GM20431 (cell line): ENCODE data around the gene SGO2.
"Not testable (repeated sequence)": the region's sequence is repeated elsewhere in the genome, so short reads cannot be mapped to it uniquely, and the experiment has no call there.

Source experiments
- in situ Hi-C: fragments of 300-500 bp; cut with MseI, MboI; formaldehyde crosslinking; loops from one replicate; pipeline ENCODE4 v1.15.0; 2020; ENCODE audit warnings: low sequenced_read_pairs; ENCODE audit not compliant: unreplicated experiment

The SGO2 gene

GRCh38 chr2:200590090-200590489, 64.1 kb downstream of the SGO2 start:
- in situ Hi-C loops, result no loop called here

- in situ Hi-C loops, result no loop called here
These were observed 65.3 kb downstream of the SGO2 start for GRCh38 chr2:200591308-200591707.

GRCh38 chr2:200592406-200593075, 66.5 kb downstream of the SGO2 start:
- in situ Hi-C loops, result no loop called here

GRCh38 chr2:200593905-200594304, 67.9 kb downstream of the SGO2 start:
- in situ Hi-C loops, result no loop called here

DNA sequence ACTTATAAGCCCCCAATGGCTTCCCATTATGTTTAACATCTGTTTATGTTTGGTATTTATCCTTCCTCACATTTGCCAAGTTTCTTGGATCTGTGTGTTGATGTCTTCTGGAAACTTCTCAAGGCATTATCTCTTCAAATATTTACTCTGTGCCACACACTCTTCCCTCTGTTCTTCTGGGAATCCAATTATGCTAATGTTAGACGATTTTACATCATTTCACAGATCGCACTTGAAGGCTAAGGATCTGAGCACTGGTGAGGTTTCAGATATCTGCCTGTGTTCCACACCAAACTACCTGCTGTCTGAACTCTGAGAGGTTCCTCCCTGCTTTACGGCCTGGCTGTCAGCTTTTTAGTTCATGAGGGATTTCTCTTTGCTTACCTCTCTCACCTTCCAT, 69.9 kb downstream of the SGO2 start:
- in situ Hi-C loops, result no loop called here

DNA sequence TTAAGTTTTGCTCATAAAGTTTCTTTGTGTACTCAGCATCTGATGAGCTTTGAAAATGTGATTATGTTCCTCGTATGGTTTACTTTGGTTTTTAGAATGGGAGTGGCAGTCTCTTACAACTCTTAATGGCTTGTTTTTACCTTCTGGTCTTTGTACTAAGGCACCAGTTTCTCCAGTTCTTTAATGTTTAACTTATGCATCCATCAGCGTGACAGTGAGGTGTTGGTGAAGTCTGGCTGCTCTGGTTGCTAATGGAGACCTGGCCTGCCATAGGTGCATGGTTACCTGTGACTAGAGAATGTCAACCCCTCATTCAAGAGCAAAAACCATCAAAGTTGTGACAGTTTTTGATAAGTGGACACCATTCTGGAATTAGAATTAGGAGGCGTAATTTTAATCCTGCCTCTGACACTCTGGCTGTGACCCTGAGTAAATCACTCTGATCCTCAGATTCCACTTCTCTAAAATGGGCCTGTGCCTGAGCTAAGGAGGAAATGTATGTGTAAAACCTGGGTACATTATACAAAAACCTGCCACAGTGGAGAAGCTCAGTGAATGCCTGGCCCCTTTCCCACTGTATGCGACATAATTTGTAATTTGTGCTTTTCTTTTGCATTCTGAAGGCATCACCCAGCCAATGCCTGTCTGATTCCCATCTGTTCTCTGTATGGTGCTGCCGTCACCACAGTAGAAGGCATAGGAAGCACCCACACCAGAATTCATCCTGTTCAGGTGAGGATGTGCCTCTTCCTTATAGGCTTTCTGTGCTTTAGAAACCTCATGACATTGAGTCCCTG, 71.0 kb downstream of the SGO2 start:
- in situ Hi-C loops, result no loop called here

GRCh38 chr2:200599206-200599605, 73.2 kb downstream of the SGO2 start:
- in situ Hi-C loops, result no loop called here

DNA sequence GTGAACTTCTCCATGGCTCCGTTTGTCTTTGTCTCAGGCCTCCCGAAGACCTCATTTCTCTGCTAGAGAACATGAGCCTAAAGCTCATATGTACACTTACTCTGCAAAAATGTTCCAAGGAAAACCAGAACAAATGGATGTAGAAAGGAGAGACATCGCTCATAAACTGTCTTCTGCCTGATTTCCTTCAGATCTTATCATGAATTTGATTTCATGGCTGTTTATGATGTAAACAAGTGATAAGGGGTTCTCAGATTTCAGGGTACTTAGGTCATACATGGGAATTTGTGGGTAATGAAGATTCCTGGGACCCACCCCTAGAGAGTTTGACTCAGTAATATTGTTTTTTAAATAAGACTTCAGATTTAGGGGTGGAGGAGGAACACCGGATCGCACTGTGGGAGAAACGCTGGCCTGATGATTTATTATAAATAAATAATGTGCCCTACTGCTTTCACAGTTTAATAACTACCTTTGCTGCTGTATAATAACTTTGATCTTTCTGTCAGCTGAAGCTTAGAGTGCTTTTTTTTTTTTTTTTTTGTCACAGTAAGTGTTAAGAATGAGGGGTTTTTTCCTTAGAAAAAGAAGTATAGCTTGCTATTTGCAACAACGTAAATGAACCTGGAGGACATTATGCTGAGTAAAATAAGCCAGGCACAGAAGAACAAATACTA, 74.7 kb downstream of the SGO2 start:
- in situ Hi-C loops, result no loop called here

DNA sequence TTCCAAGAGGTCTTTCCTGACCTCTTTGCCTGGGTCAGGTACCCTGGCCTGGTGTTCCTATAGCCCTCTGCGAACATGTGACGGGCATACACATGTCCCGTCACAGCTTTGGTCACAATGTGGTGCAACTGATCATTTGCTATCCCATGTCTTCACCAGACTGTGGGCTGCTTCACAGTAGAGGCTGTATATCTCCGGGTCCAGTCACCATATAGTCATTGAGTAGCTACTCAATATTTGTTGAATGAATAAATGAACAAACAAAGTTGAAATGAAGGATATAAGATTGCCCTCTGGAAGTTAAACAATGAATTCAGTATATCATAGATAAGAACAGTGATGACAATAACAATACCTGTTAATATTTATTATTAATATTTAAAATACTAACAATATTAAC, 76.6 kb downstream of the SGO2 start:
- in situ Hi-C loops, result no loop called here

DNA sequence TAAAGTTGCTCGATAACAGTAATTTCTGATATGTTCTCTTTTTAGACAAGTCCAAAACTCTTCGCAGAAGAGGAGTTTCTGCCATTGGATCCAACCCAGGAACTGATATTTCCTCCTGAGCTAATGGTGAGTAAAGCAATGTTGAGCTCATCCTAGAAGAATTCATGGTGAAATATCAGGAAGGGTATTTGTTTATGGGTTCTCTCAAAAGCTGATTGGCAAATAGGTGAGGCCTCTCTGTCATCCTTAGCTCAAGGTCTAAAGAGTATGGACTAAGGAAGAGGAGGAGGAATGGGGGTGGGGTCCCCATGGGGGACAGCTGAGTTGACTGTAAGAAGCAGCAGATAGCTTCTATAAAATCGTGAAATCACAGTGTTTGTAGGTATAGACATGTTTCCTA, 78.0 kb downstream of the SGO2 start:
- in situ Hi-C loops, result no loop called here

DNA sequence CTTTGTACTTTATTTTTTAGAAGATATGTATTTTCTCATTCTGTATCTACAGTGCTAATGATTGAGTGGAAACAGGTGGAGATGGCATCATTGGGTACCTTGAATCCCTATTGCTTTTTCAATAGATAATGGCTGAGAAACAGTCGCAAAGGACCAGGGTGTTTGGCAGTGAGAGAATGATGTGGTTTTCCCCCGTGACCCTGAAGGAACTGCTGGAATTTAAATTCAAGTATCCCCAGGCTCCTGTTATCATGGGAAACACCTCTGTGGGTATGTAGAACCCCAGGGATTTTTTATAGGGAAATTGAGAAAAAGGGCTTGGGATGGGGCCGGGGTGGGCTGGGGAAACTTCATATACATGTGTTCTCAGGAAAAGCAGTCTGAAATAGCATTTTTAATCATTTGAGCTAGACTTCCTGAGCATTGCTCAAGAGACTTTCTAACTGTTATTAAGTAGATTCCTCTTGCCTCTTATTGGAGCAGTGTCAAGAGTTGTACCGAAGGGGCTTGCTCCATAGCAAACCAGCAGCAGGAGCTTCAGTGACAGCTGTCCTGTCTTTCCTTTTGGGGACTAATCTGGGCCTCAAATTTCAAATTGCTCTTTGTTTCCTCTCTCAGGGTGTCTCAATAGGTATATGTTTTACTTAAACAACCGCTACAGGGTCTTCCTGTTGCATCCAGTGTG, 78.7 kb downstream of the SGO2 start:
- in situ Hi-C loops, result no loop called here

DNA sequence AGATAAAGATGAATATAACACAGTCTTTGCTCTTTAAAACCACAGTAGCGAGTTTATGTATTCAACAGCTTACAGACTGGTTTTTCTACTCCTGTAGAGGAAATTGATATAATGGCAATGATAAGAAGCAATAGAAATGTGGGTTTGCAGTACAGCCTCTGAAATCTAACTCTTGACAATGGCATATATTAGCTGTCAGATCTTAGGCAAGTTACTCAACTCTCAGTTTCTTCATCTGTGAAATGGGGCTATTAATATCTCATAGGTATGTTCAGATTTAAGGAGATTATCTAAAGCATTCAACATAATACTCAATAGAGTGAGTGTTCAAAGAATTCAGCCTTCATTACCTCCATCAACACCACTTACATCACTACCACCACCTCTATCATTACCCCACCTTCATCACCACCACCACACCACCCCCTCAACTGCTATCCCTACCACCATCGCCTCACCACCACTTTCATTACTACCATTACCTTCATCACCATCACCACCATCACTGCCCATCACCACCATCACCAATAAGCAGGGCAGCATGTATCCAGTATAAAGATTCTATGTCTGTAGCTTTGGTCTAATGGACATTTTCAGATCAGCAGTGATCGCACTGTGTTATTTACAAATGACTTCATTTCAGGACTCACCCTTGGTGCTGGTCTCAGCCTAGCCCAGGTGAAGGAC, 82.5 kb downstream of the SGO2 start:
- in situ Hi-C loops, result no loop called here

GRCh38 chr2:200609028-200609614, 83.1 kb downstream of the SGO2 start:
- in situ Hi-C loops, result no loop called here

GRCh38 chr2:200610217-200610616, 84.2 kb downstream of the SGO2 start:
- in situ Hi-C loops, result not testable (repeated sequence)

GRCh38 chr2:200613692-200614091, 87.7 kb downstream of the SGO2 start:
- in situ Hi-C loops, result no loop called here

DNA sequence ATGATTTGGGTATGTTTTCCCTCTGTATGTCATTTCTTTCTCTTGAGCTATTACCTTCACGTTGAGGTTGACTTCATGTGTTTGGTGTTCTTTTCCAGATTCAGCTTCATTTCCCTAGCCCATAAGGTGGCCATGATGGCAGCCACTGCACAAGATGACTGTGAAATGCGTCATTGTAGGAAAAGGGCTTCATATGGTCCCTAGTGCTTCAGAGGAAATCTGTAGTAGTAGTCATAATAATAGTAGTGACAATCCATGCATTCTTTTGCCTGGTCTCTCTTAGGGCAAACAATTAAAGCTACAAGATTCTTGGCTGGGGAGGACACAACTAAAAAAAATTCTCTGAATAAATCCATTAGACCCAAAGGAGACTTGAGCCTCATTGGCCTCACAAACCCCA, 88.2 kb downstream of the SGO2 start:
- in situ Hi-C loops, result no loop called here

DNA sequence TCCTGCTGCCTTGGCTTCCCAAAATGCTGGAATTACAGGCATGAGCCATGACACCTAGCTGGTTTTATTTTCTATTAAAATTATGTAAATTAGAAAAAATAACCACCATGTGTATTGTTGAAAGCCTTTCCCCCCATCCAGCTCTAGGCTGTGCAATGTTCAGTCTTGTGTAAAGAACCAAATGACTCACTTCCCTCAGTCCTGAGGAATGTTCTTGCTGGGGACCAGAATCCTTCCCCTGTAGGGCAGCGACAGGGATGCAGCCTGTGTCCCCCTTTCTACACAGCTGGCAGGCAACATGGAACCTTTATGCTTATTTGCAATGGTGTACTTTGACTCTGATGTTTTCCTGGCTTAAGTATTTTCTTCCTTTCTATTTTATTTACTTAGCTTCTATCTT, 89.2 kb downstream of the SGO2 start:
- in situ Hi-C loops, result no loop called here

DNA sequence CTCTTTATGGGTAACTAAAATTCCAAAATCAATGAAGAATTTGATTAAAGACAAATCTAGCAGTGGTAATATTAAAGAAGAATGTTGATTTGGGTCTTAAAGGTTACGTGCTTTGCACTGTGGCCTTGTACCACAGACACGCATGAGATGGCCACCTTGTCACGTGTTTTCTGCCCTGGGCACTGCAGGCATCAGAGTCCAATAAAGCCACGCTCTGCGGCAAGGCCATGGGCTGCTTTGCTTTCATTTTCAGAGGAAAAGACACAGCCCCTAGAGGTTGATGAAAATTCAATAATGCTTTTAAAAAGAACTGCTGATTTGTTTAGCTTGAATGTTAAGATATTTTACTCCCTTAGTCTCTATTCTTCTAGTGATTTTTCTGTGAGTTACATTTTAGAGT, 90.2 kb downstream of the SGO2 start:
- in situ Hi-C loops, result no loop called here

DNA sequence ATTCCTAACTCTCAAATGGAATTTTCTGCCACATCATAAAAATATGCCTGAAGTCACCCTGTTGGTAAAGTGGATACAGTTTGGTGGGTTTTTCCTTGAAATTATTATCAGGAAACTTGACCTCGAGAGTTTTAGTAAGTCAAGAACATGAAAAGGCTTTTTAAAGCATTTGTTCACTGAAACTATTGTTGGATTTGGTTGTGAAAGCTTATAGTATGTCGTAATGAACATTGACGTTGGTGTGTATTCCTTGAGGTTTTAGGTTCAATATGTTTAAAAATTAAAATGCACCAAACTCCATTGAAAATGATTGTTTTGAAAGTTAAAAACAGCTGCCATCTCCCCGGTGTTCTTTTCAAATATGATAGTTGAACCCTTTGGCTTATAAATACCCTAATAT, 90.6 kb downstream of the SGO2 start:
- in situ Hi-C loops, result no loop called here
